ENCODE data around the gene GARIN5A.

GARIN5A gene

DNA sequence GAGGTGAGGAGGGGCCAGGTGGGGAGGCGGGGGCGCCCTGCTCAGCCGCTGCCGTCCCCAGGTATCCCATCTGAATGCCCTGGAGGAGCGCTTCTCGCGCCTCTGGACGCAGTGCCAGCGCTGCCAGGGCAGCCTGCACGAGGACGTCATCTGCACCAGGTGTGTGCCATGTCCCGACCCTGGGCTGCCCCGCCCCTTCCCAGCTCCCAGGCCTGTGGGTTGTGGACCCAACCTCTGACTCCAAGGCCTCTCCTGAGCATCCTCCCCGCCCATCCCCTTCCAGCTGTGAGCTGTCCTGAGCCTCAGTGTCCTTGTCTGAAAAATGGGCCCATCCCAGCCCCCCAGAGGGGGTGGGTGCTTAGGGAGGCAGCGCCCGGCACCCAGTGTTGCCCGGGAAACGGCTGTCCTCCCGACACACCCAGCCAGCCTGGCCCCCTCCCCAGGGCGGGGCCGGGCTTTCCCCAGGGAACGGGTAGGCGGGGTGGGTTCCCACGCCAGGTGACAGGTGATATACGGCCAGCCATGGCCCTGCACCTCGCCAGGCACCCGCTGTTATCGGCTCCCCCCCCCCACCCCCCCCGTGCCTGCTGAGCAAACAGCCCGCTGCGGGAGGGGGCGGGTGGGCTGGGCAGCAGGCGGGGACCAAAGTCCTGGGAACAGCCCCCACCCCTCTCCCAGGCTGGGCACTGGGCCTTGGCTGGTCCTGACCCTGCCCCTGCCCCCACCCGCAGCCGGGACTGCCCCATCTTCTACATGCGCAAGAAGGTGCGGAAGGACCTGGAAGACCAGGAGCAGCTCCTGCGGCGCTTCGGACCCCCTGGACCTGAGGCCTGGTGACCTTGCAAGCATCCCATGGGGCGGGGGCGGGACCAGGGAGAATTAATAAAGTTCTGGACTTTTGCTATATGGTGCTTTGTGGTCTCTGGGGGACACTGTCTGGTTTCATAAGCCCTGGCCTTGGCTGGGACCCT lies 59.3 kb downstream of the GARIN5A start:
- no peak for DNase-seq (ENCODE audit: low read depth in 2 of 2)
